Uterus (tissue), 2 donors: ENCODE results near the gene NOBOX.

Source experiments
- CTCF ChIP-seq, 4 experiments: fragments of 200-600 bp in 2 of 4; fragments of 450-650 bp in 2 of 4; sonication (generic) in 2 of 4; IDR thresholded peaks; one replicate each; pipeline ENCODE4 v1.5.1; 2016 to 2019; ENCODE audit warnings: antibody characterized with exemption in 4 of 4, mild to moderate bottlenecking in 2 of 4, moderate library complexity in 1 of 4
- POLR2A ChIP-seq, 2 donors: fragments of 450-650 bp; IDR thresholded peaks; one replicate each; pipeline ENCODE4 v1.6.1; 2016; ENCODE audit warnings: antibody characterized with exemption in 2 of 2, mild to moderate bottlenecking in 1 of 2, moderate library complexity in 1 of 2

GRCh38 chr7:144388950-144389349 lies 14.5 kb downstream of the NOBOX start:
- TF ChIP-seq CTCF (IDR thresholded peaks at IDR 0.05) (no peak), POLR2A (IDR thresholded peaks at IDR 0.05) (no peak)
